Panc1 (cell line): ENCODE results near the gene ERN1. TPM values are rescaled to one million over a fixed set of nuclear protein-coding genes. Genes with fewer than 3 reads are reported as not detected.

ENCODE experiments used
- ATAC-seq: fragments of 200-7000 bp; cut with Tn5 transposase; 2 replicates; pipeline ENCODE4 v1.9.1; 2020; ENCODE audit warnings: mild to moderate bottlenecking, moderate library complexity
- BruUV-seq: library from RNA; stranded (reverse); fragments of 400-500 nt; replicated peaks from 2 replicates; lab custom pipeline; 2021; lab: Mats Ljungman, UMichigan
- CTCF ChIA-PET: fragments of 300-600 bp; sonication (Branson Sonifier 250); formaldehyde crosslinking; loops from one replicate; lab custom pipeline; 2022; ENCODE audit warnings: antibody characterized with exemption; lab: Charles Lee
- POLR2A ChIA-PET: fragments of 300-600 bp; sonication (Branson Sonifier 250); formaldehyde crosslinking; loops from one replicate; lab custom pipeline; 2022; ENCODE audit warnings: antibody characterized with exemption; lab: Charles Lee
- DNase-seq: peaks from one replicate; pipeline ENCODE4 v3.0.0-alpha.2; 2010; ENCODE audit warnings: low read depth, low spot score
- H3K27ac ChIP-seq: 2 replicates; pipeline ENCODE4 v1.5.1; 2011; ENCODE audit warnings: mild to moderate bottlenecking, low read length, inconsistent platforms
- H3K27me3 ChIP-seq: fragments of 200-500 bp; sonication (Bioruptor generic); 2 replicates; pipeline ENCODE4 v1.6.0; 2014; ENCODE audit warnings: low read length, inconsistent platforms; ENCODE audit not compliant: control insufficient read depth, insufficient read depth
- H3K36me3 ChIP-seq: fragments of 200-500 bp; sonication (Bioruptor generic); 2 replicates; pipeline ENCODE4 v1.5.1; 2014; ENCODE audit warnings: inconsistent platforms, mild to moderate bottlenecking, low read length, moderate library complexity; ENCODE audit not compliant: control insufficient read depth, insufficient read depth
- H3K4me1 ChIP-seq: 2 replicates; pipeline ENCODE4 v1.5.1; 2011; ENCODE audit warnings: inconsistent platforms, mild to moderate bottlenecking, low read length, moderate library complexity; ENCODE audit not compliant: control insufficient read depth, insufficient read depth
- H3K4me3 ChIP-seq, 2 experiments: 2 replicates each; pipeline ENCODE4 v1.5.1; 2011 to 2012; ENCODE audit warnings: low read depth in 2 of 2, low read length in 2 of 2, mild to moderate bottlenecking in 2 of 2, inconsistent platforms in 1 of 2, moderate library complexity in 1 of 2
- H3K9me3 ChIP-seq: fragments of 200-500 bp; sonication (Bioruptor generic); 2 replicates; pipeline ENCODE4 v1.5.1; 2014; ENCODE audit warnings: low read depth, mild to moderate bottlenecking, inconsistent platforms, low read length, moderate library complexity; ENCODE audit not compliant: control insufficient read depth, insufficient read depth
- POLR2AphosphoS5 ChIP-seq: IDR thresholded peaks from 2 replicates; pipeline ENCODE4 v1.6.1; 2012; ENCODE audit warnings: mild to moderate bottlenecking, low read depth, low read length, moderate library complexity
- SIN3A ChIP-seq: IDR thresholded peaks from 2 replicates; pipeline ENCODE4 v1.6.1; 2012; ENCODE audit warnings: low read depth, mild to moderate bottlenecking, low read length, moderate library complexity, borderline replicate concordance; ENCODE audit not compliant: insufficient read depth
- TCF7L2 ChIP-seq: IDR thresholded peaks from 2 replicates; pipeline ENCODE4 v1.6.1; 2011; ENCODE audit warnings: mild to moderate bottlenecking, low read depth, low read length, inconsistent platforms
- in situ Hi-C: cut with HindIII; loops from 2 replicates; pipeline ENCODE4 v1.10.0; 2016; ENCODE audit warnings: low sequenced_read_pairs, low pct_unique_long_range_greater_than_20kb
- intact Hi-C: fragments of 100-400 bp; cut with micrococcal nuclease; formaldehyde crosslinking; loops from one replicate; pipeline ENCODE4 v1.10.0; 2022; ENCODE audit not compliant: unreplicated experiment
- total RNA-seq: library from RNA; stranded (reverse); gene quantifications from one replicate; pipeline ENCODE4 v1.2.1, GENCODE V29; 2021; ENCODE audit not compliant: unreplicated experiment
- TF ChIP-seq, protein P1 (sequence below), 2 experiments: IDR thresholded peaks; 2 replicates each; pipeline ENCODE4 v1.6.1; 2011 to 2012; ENCODE audit warnings: low read depth in 2 of 2, control low read depth in 1 of 2, low read length in 1 of 2, mild to moderate bottlenecking in 1 of 2, moderate library complexity in 1 of 2; ENCODE audit not compliant: insufficient read depth in 1 of 2
- TF ChIP-seq, protein P2 (sequence below): fragments of 450-650 bp; IDR thresholded peaks from 2 replicates; pipeline ENCODE4 v1.5.1; 2017; ENCODE audit warnings: mild to moderate bottlenecking

The ERN1 gene
- total RNA-seq, 1 experiment from 2014 or later: 12.1 TPM

- no peaks in the 10 kb centered on the region for H3K4me1 ChIP-seq
- no peak; the same call in 1 of the 2 replicates for ATAC-seq
- ChIA-PET CTCF (no interaction called here), POLR2A (no interaction called here)
- no peak overlapping the region for H3K27ac ChIP-seq
- in situ Hi-C loops: no loop called here
- H3K27me3 ChIP-seq: no peaks in the 10 kb centered on the region
- BruUV-seq: no TSS peak
- H3K9me3 ChIP-seq: no peaks in the 10 kb centered on the region
- intact Hi-C loops: no loop called here
- H3K4me3 ChIP-seq: no peak overlapping the region
- TF ChIP-seq, protein P1, sequence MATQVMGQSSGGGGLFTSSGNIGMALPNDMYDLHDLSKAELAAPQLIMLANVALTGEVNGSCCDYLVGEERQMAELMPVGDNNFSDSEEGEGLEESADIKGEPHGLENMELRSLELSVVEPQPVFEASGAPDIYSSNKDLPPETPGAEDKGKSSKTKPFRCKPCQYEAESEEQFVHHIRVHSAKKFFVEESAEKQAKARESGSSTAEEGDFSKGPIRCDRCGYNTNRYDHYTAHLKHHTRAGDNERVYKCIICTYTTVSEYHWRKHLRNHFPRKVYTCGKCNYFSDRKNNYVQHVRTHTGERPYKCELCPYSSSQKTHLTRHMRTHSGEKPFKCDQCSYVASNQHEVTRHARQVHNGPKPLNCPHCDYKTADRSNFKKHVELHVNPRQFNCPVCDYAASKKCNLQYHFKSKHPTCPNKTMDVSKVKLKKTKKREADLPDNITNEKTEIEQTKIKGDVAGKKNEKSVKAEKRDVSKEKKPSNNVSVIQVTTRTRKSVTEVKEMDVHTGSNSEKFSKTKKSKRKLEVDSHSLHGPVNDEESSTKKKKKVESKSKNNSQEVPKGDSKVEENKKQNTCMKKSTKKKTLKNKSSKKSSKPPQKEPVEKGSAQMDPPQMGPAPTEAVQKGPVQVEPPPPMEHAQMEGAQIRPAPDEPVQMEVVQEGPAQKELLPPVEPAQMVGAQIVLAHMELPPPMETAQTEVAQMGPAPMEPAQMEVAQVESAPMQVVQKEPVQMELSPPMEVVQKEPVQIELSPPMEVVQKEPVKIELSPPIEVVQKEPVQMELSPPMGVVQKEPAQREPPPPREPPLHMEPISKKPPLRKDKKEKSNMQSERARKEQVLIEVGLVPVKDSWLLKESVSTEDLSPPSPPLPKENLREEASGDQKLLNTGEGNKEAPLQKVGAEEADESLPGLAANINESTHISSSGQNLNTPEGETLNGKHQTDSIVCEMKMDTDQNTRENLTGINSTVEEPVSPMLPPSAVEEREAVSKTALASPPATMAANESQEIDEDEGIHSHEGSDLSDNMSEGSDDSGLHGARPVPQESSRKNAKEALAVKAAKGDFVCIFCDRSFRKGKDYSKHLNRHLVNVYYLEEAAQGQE (IDR thresholded peaks at IDR 0.05; ENCODE audit: insufficient read depth in 1 of 2, low read depth in 2 of 2, low read length in 1 of 2): no peak
- TF ChIP-seq TCF7L2 (no peak), POLR2AphosphoS5 (no peak), SIN3A (no peak)
- TF ChIP-seq, protein P2, sequence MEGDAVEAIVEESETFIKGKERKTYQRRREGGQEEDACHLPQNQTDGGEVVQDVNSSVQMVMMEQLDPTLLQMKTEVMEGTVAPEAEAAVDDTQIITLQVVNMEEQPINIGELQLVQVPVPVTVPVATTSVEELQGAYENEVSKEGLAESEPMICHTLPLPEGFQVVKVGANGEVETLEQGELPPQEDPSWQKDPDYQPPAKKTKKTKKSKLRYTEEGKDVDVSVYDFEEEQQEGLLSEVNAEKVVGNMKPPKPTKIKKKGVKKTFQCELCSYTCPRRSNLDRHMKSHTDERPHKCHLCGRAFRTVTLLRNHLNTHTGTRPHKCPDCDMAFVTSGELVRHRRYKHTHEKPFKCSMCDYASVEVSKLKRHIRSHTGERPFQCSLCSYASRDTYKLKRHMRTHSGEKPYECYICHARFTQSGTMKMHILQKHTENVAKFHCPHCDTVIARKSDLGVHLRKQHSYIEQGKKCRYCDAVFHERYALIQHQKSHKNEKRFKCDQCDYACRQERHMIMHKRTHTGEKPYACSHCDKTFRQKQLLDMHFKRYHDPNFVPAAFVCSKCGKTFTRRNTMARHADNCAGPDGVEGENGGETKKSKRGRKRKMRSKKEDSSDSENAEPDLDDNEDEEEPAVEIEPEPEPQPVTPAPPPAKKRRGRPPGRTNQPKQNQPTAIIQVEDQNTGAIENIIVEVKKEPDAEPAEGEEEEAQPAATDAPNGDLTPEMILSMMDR: no peak
- DNase-seq: no peak
- no peaks in the 10 kb centered on the region for H3K36me3 ChIP-seq
Observed at GRCh38 chr17:64005734-64006167, 124.2 kb downstream of the ERN1 start.

- Histone ChIP-seq H3K27ac (no peak overlapping the region), H3K4me3 (no peak overlapping the region), H3K4me1 (no peaks in the 10 kb centered on the region), H3K9me3 (no peaks in the 10 kb centered on the region), H3K36me3 (no peaks in the 10 kb centered on the region), H3K27me3 (no peaks in the 10 kb centered on the region)
- in situ Hi-C loops (no loop called here), intact Hi-C loops (no loop called here)
- no TSS peak for BruUV-seq
- TF ChIP-seq SIN3A: no peak
- TF ChIP-seq, protein P2: no peak
- TF ChIP-seq, protein P1 (IDR thresholded peaks at IDR 0.05; ENCODE audit: insufficient read depth in 1 of 2, low read depth in 2 of 2, low read length in 1 of 2): no peak
- no peak for TF ChIP-seq POLR2AphosphoS5
- TF ChIP-seq TCF7L2: no peak
- ChIA-PET CTCF (no interaction called here), POLR2A (no interaction called here)
- ATAC-seq (no peak), DNase-seq (no peak)
Observed at GRCh38 chr17:64004903-64005733, 124.8 kb downstream of the ERN1 start.
